IMR-90 (cell line): ENCODE results near the gene SIM1.

Experiments used
- RFX5 ChIP-seq: IDR thresholded peaks from 2 replicates; pipeline ENCODE4 v1.8.0; 2012; ENCODE audit warnings: low read depth, mild to moderate bottlenecking, low read length, moderate library complexity
- SMC3 ChIP-seq: fragments of 150-350 bp; IDR thresholded peaks from 2 replicates; pipeline ENCODE4 v1.6.1; 2016; ENCODE audit warnings: low read depth, mild to moderate bottlenecking, antibody characterized with exemption, low read length, moderate library complexity
- USF2 ChIP-seq: fragments of 150-350 bp; IDR thresholded peaks from 2 replicates; pipeline ENCODE4 v1.6.1; 2017; ENCODE audit warnings: mild to moderate bottlenecking, antibody characterized with exemption, low read length, low read depth

GRCh38 chr6:100479179-100480035 is 14.7 kb upstream of the SIM1 start:
- no peak for TF ChIP-seq RFX5
- peak; percentile 82 for TF ChIP-seq SMC3
- no peak for TF ChIP-seq USF2
